ENCODE measurements around the gene PHACTR3. TPM values are rescaled to one million over a fixed set of nuclear protein-coding genes. Genes with fewer than 3 reads are reported as not detected.

PHACTR3 gene
- total RNA-seq, 4 donors from 2014 or later = 5.4 to 15.9 (median 10.0) TPM

GRCh38 chr20:59813126-59813947 is 209.0 kb downstream of the PHACTR3 start:
- H3K27me3 ChIP-seq = no peaks in the 10 kb centered on the region
- TF ChIP-seq CTCF (IDR thresholded peaks at IDR 0.05) (no peak), EP300 (IDR thresholded peaks at IDR 0.05) (no peak), POLR2A (IDR thresholded peaks at IDR 0.05) (no peak)
- 90 to 93% methylated on average over 17 to 18 of the region's 18 CpGs for WGBS, 2 donors

GRCh38 chr20:59813948-59814839 is 209.9 kb downstream of the PHACTR3 start:
- Histone ChIP-seq H3K27ac (no peak overlapping the region), H3K4me3 (no peak overlapping the region), H3K27me3 (no peaks in the 10 kb centered on the region), H3K4me1 (peaks cover 0 to 12% (median 0%) of the 10 kb centered on the region in 4 donors), H3K36me3 (no peaks in the 10 kb centered on the region), H3K9me3 (no peaks in the 10 kb centered on the region)
- DNase-seq (ENCODE audit: low spot score in 2 of 2) = peak in 1 of 2 donors; percentile 15
- WGBS, 2 donors = 56 to 57% methylated on average over 21 of the region's 21 CpGs
- TF ChIP-seq CTCF (IDR thresholded peaks at IDR 0.05) (no peak), EP300 (IDR thresholded peaks at IDR 0.05) (no peak), POLR2A (IDR thresholded peaks at IDR 0.05) (no peak)

More at GRCh38 chr20:59813126-59813947, 209.0 kb downstream of the PHACTR3 start:
- H3K9me3 ChIP-seq = no peaks in the 10 kb centered on the region
- H3K36me3 ChIP-seq = no peaks in the 10 kb centered on the region
- DNase-seq (ENCODE audit: low spot score in 2 of 2) = peak in 1 of 2 donors; percentile 0
- H3K27ac ChIP-seq = no peak overlapping the region
- no peak overlapping the region for H3K4me3 ChIP-seq
- peaks cover 0 to 12% (median 0%) of the 10 kb centered on the region in 4 donors for H3K4me1 ChIP-seq

- peaks cover 0 to 12% (median 0%) of the 10 kb centered on the region in 4 donors for H3K4me1 ChIP-seq
- no peak for TF ChIP-seq POLR2A (IDR thresholded peaks at IDR 0.05)
- TF ChIP-seq EP300 (IDR thresholded peaks at IDR 0.05) = no peak
- no peak for TF ChIP-seq CTCF (IDR thresholded peaks at IDR 0.05)
- H3K27ac ChIP-seq = no peak overlapping the region
- no peaks in the 10 kb centered on the region for H3K36me3 ChIP-seq
- H3K9me3 ChIP-seq = no peaks in the 10 kb centered on the region
- peak in 1 of 2 donors; percentile 3 for DNase-seq (ENCODE audit: low spot score in 2 of 2)
- H3K4me3 ChIP-seq = no peak overlapping the region
- no peaks in the 10 kb centered on the region for H3K27me3 ChIP-seq
- WGBS, 2 donors = 46 to 51% methylated on average over 8 of the region's 8 CpGs
Observed at GRCh38 chr20:59814840-59815340, 210.6 kb downstream of the PHACTR3 start.

DNA sequence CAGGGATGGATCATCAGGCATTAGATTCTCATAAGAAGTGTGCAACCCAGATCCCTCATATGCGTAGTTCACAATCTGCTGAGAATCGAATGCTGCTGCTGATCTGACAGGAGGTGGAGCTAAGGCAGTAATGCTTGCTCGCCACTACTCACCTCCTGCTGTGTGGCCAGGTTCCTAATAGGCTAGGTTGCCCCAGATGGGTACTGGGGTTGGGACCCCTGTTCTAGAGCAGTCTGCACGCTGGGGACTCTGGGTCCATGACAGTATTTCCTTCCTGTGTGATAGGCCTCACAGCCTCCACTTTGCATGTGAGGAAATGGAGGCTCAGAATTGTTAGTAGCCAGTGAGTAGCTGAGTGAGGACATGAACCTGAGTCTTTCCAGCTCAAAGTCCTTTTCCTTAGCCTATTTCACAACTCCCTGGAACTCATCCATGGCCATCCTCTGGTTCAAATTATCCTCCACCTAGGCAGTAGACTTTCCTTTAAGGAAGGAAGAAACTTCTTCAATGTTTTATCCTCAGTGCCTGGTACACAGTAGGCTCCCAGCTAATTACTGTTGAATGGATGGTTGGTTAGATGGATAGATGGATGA is 211.9 kb downstream of the PHACTR3 start:
- no peak overlapping the region for H3K4me3 ChIP-seq
- no peak for TF ChIP-seq POLR2A (IDR thresholded peaks at IDR 0.05)
- TF ChIP-seq EP300 (IDR thresholded peaks at IDR 0.05) = no peak
- no peak for TF ChIP-seq CTCF (IDR thresholded peaks at IDR 0.05)
- peak in 1 of 2 donors; percentile 1 for DNase-seq (ENCODE audit: low spot score in 2 of 2)
- H3K27me3 ChIP-seq = no peaks in the 10 kb centered on the region
- H3K36me3 ChIP-seq = no peaks in the 10 kb centered on the region
- 90 to 91% methylated on average over 4 of the region's 4 CpGs for WGBS, 2 donors
- peaks cover 0 to 12% (median 0%) of the 10 kb centered on the region in 4 donors for H3K4me1 ChIP-seq
- H3K9me3 ChIP-seq = no peaks in the 10 kb centered on the region
- H3K27ac ChIP-seq = no peak overlapping the region

Data from tibial nerve (tissue), 4 donors.